Stimulated activated CD8-positive, alpha-beta memory T cell treated with anti-CD3 and anti-CD28 coated beads, Interleukin-4, amount 100 ng/mL, for 48 hours (primary cell): ENCODE measurements around the gene NRIP1.
"Not testable (repeated sequence)": the region's sequence is repeated elsewhere in the genome, so short reads cannot be mapped to it uniquely, and the experiment has no call there.

ENCODE experiments used
- DNase-seq: peaks from one replicate; pipeline ENCODE4 v3.0.0-alpha.2; 2020

NRIP1 gene

DNA sequence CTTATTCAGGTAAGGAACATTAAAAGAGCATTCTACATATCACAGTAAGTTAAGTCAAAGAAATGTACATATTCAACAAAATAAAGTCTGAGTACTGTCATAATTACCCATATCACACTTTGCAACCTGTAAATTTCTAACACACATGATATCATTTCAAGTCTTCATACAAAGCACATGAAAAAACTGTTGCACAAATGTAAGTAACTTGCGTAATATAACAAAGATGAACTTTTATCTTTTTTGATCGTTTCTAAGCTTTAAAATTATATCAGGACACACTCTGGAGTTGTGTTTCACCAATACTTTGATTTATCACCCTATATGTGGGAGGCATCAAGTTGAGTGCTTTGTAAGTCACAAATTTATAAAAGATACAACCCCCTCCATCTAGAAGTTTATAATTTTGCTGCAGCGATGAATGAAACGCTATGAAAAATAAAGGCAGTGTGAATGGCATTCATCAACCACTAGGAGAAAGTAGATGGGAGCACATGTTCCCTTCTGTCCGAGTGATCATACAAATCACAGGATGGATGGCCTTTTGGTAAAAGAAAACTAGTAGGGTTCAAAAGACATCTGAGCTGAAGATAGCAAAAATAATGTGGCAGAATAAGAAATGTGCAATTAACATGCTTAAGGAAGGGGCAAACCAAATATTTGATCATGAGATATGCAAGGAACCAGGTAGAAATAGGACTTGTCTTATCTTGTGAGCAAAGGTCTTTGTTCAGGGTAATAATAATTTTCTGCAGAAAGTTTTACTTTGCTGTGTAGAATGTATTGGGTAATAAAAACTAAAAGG lies 27.5 kb downstream of the NRIP1 start:
- no peak for DNase-seq

- DNase-seq: no peak
These were observed 28.6 kb downstream of the NRIP1 start for GRCh38 chr21:15036189-15036588.

DNA sequence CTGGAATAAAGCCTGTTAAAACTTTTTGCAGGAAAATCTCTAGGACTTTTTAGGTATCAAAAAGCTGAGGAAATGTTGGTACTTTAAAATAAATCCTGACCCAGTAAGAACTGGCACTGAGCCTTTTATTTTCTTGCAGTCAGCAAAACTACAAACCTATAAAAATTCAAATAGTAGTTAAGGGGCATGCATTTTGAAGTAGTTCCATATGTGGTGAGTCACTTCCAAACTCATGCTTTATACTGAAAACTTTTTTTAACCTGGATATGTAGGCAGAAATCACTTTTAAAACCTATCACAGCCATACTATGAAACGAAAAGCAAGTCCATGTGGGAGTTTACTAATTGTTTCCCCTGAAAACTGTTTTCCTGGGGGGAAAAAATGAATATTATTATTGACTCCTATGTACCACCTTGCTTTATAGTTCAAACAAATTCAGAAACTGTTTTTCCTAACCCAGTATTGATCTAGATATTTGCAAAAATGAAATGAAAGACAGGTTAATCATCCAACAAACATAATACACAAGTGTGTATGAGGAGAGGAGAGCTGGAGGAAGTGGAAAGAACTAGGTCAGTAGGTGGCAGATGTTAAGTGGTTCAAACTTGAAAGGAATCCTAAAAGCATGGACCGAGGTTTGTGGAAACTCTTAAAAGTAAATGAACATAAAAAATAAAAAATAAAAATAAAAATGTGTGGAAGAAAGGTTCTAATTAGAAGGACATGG lies 30.5 kb downstream of the NRIP1 start:
- no peak for DNase-seq

GRCh38 chr21:15031790-15032357 lies 32.9 kb downstream of the NRIP1 start:
- DNase-seq: no peak

- DNase-seq: not testable (repeated sequence)
These were observed 33.4 kb downstream of the NRIP1 start for GRCh38 chr21:15031362-15031761.

GRCh38 chr21:15030861-15031260 lies 33.9 kb downstream of the NRIP1 start:
- DNase-seq: not testable (repeated sequence)

DNA sequence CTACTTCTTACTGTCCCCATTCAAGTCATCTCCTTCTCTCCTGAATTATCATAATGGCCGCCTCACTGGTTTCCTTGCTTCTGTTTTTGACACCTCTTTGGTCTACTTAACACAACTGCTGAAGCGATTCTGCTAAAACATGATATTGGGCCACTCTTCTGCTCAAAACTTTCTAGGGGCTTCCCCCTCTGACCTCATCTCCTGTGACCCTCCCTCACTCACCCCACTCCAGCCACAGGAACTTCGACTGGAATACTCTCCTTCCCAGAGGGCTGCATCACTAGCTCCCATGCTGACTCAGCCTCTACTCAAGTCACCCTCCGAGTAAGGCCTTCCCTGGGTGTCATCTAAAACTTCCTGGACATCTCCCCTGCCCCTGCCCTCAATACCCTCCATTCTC lies 35.7 kb downstream of the NRIP1 start:
- no peak for DNase-seq

DNA sequence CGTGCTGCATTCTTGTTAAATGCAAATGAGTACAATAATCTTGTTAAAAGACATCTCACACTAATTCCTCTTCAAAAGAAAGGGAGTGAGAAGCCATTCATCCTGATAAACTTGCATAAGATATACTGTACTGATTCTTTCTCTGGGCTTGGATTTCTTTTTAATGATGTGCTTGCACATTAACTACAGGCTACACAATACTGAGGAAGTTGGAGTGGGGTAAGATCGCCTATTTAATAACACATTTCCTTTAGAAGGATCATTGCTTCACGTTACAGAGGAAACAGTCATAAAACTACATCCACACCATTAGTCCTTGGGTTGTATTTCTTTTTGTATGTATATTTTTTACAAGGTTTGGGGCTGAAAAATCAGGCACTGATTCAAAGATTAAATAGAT lies 36.6 kb downstream of the NRIP1 start:
- DNase-seq: no peak

DNA sequence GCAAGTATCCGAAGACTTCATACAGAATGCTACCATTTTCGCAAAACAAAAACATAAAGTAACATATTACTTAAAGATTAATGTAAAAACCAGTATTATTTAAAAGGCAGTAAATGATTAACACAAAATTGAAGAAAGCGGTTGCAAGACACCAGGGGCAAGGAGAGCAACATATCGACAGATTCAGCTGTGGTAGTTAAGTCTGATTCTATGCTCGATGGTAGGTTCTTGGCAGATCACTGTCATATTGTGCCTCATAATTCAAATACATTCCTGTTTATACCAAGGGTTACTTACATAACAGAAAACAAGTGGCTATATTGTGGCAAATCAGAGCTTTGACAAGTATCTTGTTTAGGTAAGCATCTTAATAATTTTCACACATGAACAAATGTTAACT lies 37.7 kb downstream of the NRIP1 start:
- DNase-seq: no peak

GRCh38 chr21:15026370-15026769 lies 38.4 kb downstream of the NRIP1 start:
- no peak for DNase-seq

DNA sequence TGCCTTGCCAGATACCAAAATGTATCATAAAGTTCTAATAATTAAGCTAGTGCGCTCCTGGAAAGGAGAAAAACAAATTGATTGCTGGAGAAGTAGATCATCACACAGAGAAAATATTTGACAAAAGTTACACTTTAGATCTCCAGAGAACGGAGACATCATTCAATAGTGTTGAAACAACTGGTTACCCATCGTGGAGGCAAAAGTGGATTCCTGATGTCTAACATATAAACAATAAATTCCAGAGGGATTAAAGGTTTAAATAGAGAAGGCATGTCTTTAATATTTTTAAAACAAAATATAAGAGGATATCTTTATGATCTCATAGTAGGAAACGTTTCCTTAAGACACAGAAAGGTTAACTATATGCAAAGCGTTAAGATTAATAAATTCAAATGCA lies 41.0 kb downstream of the NRIP1 start:
- DNase-seq: no peak

DNA sequence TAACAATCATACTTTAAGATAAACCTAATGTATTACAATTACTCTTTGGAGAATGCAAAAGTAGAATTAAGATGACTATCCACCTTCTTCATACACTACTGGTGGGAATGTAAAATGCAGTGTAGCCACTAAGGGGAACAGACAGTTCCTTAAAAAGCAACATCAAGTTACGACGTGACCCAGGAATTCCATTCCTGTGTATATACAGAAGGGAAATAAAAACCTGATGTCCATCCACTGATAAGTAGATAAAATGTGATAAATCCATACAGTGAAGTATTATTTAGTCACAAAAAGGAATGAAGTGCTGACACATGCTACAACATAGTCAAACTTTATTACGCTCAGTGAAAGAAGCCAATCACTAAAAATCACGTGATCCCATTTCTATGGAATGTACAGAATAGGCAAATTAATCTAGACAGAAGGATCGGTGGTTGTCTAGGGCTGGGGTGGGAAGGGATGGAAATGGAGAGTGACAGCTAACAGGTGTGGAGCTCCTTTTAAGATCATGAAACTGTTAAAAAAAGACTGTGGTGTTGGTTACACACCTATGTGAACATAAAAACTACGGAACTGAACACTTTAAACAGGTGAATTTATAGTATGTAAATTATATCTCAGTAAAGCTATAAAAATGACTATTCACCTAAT lies 42.1 kb downstream of the NRIP1 start:
- no peak for DNase-seq

DNA sequence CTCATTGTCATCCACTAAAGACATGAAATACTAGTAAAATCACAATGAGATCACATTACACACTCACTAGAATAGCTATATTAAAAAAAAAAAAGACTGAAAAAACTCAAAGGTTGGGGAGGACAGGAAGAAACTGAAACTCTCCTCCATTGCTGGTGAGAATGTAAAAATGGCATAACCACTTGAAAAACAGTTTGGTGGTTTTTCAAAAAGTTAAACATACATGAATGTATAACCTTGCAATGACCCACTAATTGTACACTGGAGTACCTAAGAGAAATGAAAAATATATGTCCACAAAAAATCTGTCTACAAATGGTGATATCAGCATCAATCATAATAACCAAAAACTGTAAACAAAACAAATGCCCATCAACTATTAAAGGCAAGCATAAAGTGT lies 44.0 kb downstream of the NRIP1 start:
- DNase-seq: no peak

DNA sequence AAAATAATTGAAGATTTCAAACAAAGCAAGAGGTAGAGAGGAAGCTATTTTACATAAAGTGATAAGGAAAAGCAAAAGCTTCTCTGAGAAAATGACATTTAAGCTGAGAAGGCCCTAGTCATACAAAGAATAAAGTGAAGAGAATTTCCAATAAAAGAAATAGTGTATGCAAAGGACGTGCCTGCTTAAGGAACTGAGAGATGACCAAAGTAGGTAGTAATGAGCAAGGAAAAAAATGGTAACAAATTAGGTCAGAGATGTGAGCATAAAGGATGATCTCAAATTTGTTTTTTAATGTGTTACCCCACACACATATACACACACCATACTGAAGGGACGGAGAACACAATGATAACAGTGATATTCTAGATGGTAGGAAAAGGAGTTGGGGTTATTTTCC lies 46.4 kb downstream of the NRIP1 start:
- DNase-seq: no peak

GRCh38 chr21:15015622-15016471 lies 49.0 kb downstream of the NRIP1 start:
- DNase-seq: no peak

DNA sequence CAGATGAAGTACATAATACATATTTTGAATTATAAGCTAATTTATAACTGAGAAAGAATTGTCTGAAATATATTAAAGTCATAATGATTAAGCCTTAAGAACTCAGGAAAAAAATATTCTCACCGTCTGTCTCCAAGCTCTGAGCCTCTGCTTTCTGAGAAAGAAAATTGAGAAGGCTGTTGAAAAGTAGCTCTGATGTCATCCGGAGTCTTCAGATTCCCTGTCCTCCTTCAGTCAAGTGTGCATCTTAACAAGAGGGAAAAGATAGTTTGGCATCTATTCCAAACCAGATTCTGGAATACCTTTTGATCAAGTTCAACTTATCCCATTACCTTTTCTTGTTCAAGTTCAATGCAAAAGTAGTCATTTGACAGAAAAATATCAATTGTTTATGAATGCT lies 50.6 kb downstream of the NRIP1 start:
- no peak for DNase-seq

GRCh38 chr21:15011967-15012366 lies 52.8 kb downstream of the NRIP1 start:
- no peak for DNase-seq

DNA sequence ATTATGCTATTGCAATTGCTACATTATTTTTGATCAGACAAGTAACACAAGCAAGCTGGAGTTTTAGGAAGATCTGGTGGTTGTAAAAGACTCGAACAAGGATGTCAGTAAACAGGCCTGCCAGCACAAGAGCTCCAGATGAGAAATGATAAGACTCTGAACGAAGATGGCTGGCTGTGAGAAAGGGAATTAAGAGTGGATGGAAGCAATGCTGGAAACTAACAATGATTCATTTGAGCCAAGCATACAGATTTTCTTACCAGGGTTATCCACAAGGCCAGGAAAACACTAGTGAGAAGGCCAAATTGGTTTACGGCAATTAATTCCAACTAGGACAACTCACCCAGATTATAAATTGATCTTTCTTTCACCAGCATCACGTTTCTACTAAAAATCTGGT lies 54.2 kb downstream of the NRIP1 start:
- no peak for DNase-seq

DNA sequence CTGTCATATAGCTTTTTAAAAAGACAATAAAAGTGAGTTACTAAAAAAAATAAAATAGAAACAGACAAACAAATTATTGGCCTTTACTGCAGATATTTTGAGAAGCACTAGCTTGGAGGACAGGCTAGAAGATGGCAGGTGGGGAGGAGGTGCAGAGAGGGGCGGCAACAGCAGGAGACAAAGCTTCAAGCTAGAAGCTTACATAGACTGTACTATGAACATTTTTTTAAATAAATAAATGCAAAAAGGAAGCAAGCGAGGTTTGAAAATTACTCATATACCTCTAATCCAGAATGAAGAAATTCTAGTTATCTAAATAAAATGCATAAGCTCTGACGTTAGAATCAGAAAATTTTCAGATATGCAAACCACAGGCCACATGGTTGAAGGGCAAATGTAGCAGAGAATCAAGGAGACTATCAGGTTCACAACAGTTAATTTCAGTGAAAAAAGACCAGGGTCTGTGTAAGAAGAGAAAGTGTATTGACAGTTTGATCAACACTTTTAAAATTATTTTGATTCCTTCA lies 54.9 kb downstream of the NRIP1 start:
- no peak for DNase-seq

DNA sequence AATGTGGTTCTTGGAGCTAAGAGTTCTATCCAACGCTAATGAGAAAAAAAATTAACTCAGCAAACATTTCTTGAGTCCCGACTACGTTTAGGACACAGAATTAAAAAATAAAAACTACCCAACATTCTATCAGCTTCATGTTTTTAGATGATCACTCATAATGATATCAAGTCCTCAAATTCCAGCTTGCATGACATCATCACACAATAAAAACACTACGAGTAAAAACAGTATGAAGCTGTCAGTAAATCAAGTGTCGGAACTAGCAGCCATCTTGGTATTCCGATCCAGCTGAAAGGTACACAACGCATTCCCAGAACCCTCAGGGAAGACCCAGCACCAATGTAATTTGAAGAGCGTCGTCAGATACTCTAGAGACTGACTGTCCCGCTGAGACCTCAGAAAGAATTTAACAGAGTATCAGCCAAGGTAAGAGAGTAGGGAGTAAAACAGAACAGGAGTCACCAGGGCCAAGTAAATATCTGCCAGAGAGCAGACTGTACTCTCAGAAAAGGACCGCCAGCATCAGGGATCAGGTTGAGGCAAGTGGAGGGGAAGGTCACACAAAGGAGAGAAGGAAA lies 57.0 kb downstream of the NRIP1 start:
- no peak for DNase-seq

GRCh38 chr21:15006594-15007230 lies 58.1 kb downstream of the NRIP1 start:
- no peak for DNase-seq

DNA sequence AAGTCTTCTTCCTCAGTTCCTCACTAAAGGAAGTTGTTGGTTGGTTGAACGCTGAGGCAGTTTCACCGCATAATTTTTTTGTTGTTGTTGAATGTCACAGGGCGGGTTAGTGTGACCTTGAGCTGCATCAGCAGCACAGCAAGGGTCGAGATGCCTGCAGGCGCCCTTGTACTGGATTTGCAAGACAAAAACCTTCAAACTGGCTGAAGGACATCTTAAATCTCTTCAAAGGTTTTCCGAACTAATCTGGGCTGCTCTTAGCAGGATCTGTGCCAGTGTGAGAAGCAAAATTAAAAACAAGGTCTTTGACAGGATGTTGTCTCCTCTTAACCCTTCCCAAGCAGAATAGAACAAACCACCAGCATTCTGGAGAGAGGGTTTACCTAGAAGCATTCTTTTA lies 59.4 kb downstream of the NRIP1 start:
- DNase-seq: no peak
